HEK293 (cell line): Measurements from ENCODE around the gene SFXN2.

Source experiments
- CTCF ChIA-PET: fragments of 350-600 bp; formaldehyde crosslinking; extraction: SDS; loops from one replicate; lab custom pipeline; 2021; ENCODE audit warnings: antibody characterized with exemption; lab: Yijun Ruan, JAX
- POLR2A ChIA-PET: fragments of 300-600 bp; formaldehyde crosslinking; extraction: SDS; loops from one replicate; lab custom pipeline; 2020; ENCODE audit warnings: antibody characterized with exemption, inconsistent platforms; lab: Yijun Ruan, JAX
- H3K27ac ChIP-seq: fragments of 200-500 bp; sonication (Bioruptor generic); 2 replicates; pipeline ENCODE4 v1.5.1; 2014; ENCODE audit warnings: low read depth, low read length, control low read depth, inconsistent platforms; ENCODE audit errors: extremely low read depth
- H3K36me3 ChIP-seq, 2 experiments: fragments of 200-500 bp in 1 of 2; sonication (Bioruptor generic) in 1 of 2; 1 replicate in 1 of 2; 2 replicates in 1 of 2; pipeline ENCODE4 v1.5.1; 2014 to 2017; ENCODE audit warnings: inconsistent platforms in 2 of 2, low read length in 2 of 2; ENCODE audit not compliant: control insufficient read depth in 2 of 2, insufficient read depth in 1 of 2
- H3K4me1 ChIP-seq: fragments of 200-500 bp; sonication (Bioruptor generic); 2 replicates; pipeline ENCODE4 v1.5.1; 2014; ENCODE audit warnings: mild to moderate bottlenecking, low read length, inconsistent platforms; ENCODE audit not compliant: control insufficient read depth, insufficient read depth
- H3K4me3 ChIP-seq: 2 replicates; pipeline ENCODE4 v1.5.1; 2011; ENCODE audit warnings: low read depth, mild to moderate bottlenecking, control low read depth, low read length, moderate library complexity
- H3K9me3 ChIP-seq: fragments of 200-500 bp; sonication (Bioruptor generic); 2 replicates; pipeline ENCODE4 v1.5.1; 2014; ENCODE audit warnings: low read depth, low read length, inconsistent platforms; ENCODE audit not compliant: control insufficient read depth, insufficient read depth
- FEZF1 ChIP-seq: fragments of 450-650 bp; formaldehyde crosslinking; IDR thresholded peaks from 2 replicates; pipeline ENCODE4 v1.5.1; 2016; ENCODE audit warnings: missing biosample characterization, missing genetic modification characterization
- KLF9 ChIP-seq: fragments of 450-650 bp; formaldehyde crosslinking; IDR thresholded peaks from 2 replicates; pipeline ENCODE4 v1.5.1; 2016; ENCODE audit warnings: missing biosample characterization, missing genetic modification characterization, low read depth
- MZF1 ChIP-seq: fragments of 450-650 bp; formaldehyde crosslinking; IDR thresholded peaks from 2 replicates; pipeline ENCODE4 v1.5.1; 2017; ENCODE audit warnings: missing biosample characterization, missing genetic modification characterization, borderline replicate concordance
- ZBTB17 ChIP-seq: fragments of 450-650 bp; formaldehyde crosslinking; IDR thresholded peaks from 2 replicates; pipeline ENCODE4 v1.5.1; 2016; ENCODE audit warnings: missing biosample characterization, missing genetic modification characterization
- ZBTB20 ChIP-seq: fragments of 450-650 bp; formaldehyde crosslinking; IDR thresholded peaks from 2 replicates; pipeline ENCODE4 v1.5.1; 2016; ENCODE audit warnings: missing biosample characterization, missing genetic modification characterization
- ZBTB44 ChIP-seq: fragments of 450-650 bp; IDR thresholded peaks from 2 replicates; pipeline ENCODE4 v1.5.1; 2018; ENCODE audit warnings: missing biosample characterization, mild to moderate bottlenecking, missing genetic modification characterization
- ZBTB49 ChIP-seq: fragments of 450-650 bp; formaldehyde crosslinking; IDR thresholded peaks from 2 replicates; pipeline ENCODE4 v1.5.1; 2016; ENCODE audit warnings: missing biosample characterization, missing genetic modification characterization, low read depth
- ZBTB7A ChIP-seq: fragments of 450-650 bp; formaldehyde crosslinking; IDR thresholded peaks from 2 replicates; pipeline ENCODE4 v1.5.1; 2016; ENCODE audit warnings: low read depth, missing biosample characterization, missing genetic modification characterization
- ZFP41 ChIP-seq: fragments of 450-650 bp; formaldehyde crosslinking; IDR thresholded peaks from 2 replicates; pipeline ENCODE4 v1.5.1; 2016; ENCODE audit warnings: missing biosample characterization, missing genetic modification characterization, borderline replicate concordance
- ZIC2 ChIP-seq: fragments of 450-650 bp; formaldehyde crosslinking; IDR thresholded peaks from 2 replicates; pipeline ENCODE4 v1.5.1; 2016; ENCODE audit warnings: missing biosample characterization, missing genetic modification characterization
- ZNF146 ChIP-seq: fragments of 450-650 bp; formaldehyde crosslinking; IDR thresholded peaks from 2 replicates; pipeline ENCODE4 v1.5.1; 2016; ENCODE audit warnings: missing biosample characterization, missing genetic modification characterization
- ZNF157 ChIP-seq: fragments of 450-650 bp; formaldehyde crosslinking; IDR thresholded peaks from 2 replicates; pipeline ENCODE4 v1.5.1; 2016; ENCODE audit warnings: missing biosample characterization, missing genetic modification characterization
- ZNF223 ChIP-seq: fragments of 450-650 bp; formaldehyde crosslinking; IDR thresholded peaks from 2 replicates; pipeline ENCODE4 v1.5.1; 2016; ENCODE audit warnings: missing biosample characterization, missing genetic modification characterization
- ZNF266 ChIP-seq: fragments of 450-650 bp; formaldehyde crosslinking; IDR thresholded peaks from 2 replicates; pipeline ENCODE4 v1.5.1; 2016; ENCODE audit warnings: missing biosample characterization, missing genetic modification characterization, low read depth
- ZNF335 ChIP-seq: fragments of 450-650 bp; formaldehyde crosslinking; conservative IDR thresholded peaks from 2 replicates; pipeline ENCODE4 v1.5.1; 2016; ENCODE audit warnings: missing biosample characterization, missing genetic modification characterization
- ZNF518A ChIP-seq: fragments of 450-650 bp; formaldehyde crosslinking; conservative IDR thresholded peaks from 2 replicates; pipeline ENCODE4 v1.5.1; 2016; ENCODE audit warnings: low read depth, missing biosample characterization, missing genetic modification characterization
- ZNF544 ChIP-seq: fragments of 450-650 bp; formaldehyde crosslinking; IDR thresholded peaks from 2 replicates; pipeline ENCODE4 v1.5.0; 2017; ENCODE audit warnings: missing biosample characterization, missing genetic modification characterization
- ZNF548 ChIP-seq: fragments of 450-650 bp; formaldehyde crosslinking; IDR thresholded peaks from 2 replicates; pipeline ENCODE4 v1.5.1; 2016; ENCODE audit warnings: missing biosample characterization, missing genetic modification characterization
- ZNF596 ChIP-seq: fragments of 450-650 bp; IDR thresholded peaks from 2 replicates; pipeline ENCODE4 v1.5.0; 2018; ENCODE audit warnings: missing biosample characterization, mild to moderate bottlenecking, missing genetic modification characterization, moderate library complexity
- ZNF600 ChIP-seq: fragments of 450-650 bp; formaldehyde crosslinking; IDR thresholded peaks from 2 replicates; pipeline ENCODE4 v1.5.1; 2016; ENCODE audit warnings: missing biosample characterization, missing genetic modification characterization
- ZNF624 ChIP-seq: fragments of 450-650 bp; formaldehyde crosslinking; IDR thresholded peaks from 2 replicates; pipeline ENCODE4 v1.5.1; 2017; ENCODE audit warnings: missing biosample characterization, missing genetic modification characterization
- ZNF629 ChIP-seq: fragments of 450-650 bp; formaldehyde crosslinking; IDR thresholded peaks from 2 replicates; pipeline ENCODE4 v1.5.1; 2017; ENCODE audit warnings: missing biosample characterization, missing genetic modification characterization
- ZNF660 ChIP-seq: fragments of 450-650 bp; IDR thresholded peaks from 2 replicates; pipeline ENCODE4 v1.5.1; 2018; ENCODE audit warnings: missing biosample characterization, mild to moderate bottlenecking, missing genetic modification characterization
- ZNF664 ChIP-seq: fragments of 450-650 bp; formaldehyde crosslinking; IDR thresholded peaks from 2 replicates; pipeline ENCODE4 v1.5.1; 2016; ENCODE audit warnings: missing biosample characterization, missing genetic modification characterization
- ZNF670 ChIP-seq: fragments of 450-650 bp; formaldehyde crosslinking; IDR thresholded peaks from 2 replicates; pipeline ENCODE4 v1.5.1; 2016; ENCODE audit warnings: missing biosample characterization, missing genetic modification characterization, low read depth
- ZNF707 ChIP-seq: fragments of 450-650 bp; formaldehyde crosslinking; IDR thresholded peaks from 2 replicates; pipeline ENCODE4 v1.5.1; 2016; ENCODE audit warnings: missing biosample characterization, missing genetic modification characterization
- ZNF777 ChIP-seq: fragments of 450-650 bp; formaldehyde crosslinking; IDR thresholded peaks from 2 replicates; pipeline ENCODE4 v1.5.1; 2017; ENCODE audit warnings: missing biosample characterization, missing genetic modification characterization, borderline replicate concordance
- ZNF791 ChIP-seq: fragments of 450-650 bp; formaldehyde crosslinking; IDR thresholded peaks from 2 replicates; pipeline ENCODE4 v1.5.1; 2016; ENCODE audit warnings: missing biosample characterization, missing genetic modification characterization
- ZSCAN30 ChIP-seq: fragments of 450-650 bp; IDR thresholded peaks from 2 replicates; pipeline ENCODE4 v1.5.1; 2018; ENCODE audit warnings: missing biosample characterization, mild to moderate bottlenecking, missing genetic modification characterization, moderate library complexity

The SFXN2 gene

DNA sequence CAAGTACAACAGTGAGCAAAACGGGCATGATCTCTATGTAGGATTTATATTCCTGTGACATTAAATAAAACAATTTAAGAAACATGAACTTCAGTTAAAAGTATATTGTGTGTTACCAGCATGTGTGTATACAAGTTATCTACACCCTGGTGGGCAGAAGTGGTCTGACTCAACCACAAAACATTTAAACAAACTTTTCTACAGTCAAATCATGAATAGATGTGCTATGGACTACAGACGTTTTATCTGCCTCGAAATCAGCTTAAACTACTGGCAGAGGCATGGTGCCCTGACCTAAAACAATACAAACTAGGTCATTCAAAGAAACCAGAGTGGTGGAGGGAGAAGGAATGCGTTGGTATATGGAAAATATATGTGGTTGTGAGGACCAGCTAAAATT is 3.8 kb upstream of the SFXN2 start:
- Histone ChIP-seq H3K9me3 (no peaks in the 10 kb centered on the region), H3K36me3 (no peaks in the 10 kb centered on the region), H3K4me3 (no peak overlapping the region), H3K27ac (peak overlapping the region; percentile 42), H3K4me1 (peaks cover 17% of the 10 kb centered on the region)
- ChIA-PET POLR2A (interaction anchor here (1.3 kb wide), 2 partner anchors 32 to 66 kb away, joined by 3 to 4 read pairs; no protein-coding TSS in a partner anchor), CTCF (interaction anchor here (0.6 to 6.7 kb wide), 5 partner anchors 11 to 52 kb away, joined by 3 to 57 read pairs (median 5); no protein-coding TSS in a partner anchor)
- no peak for TF ChIP-seq ZNF223
- no peak for TF ChIP-seq ZFP41
- TF ChIP-seq ZNF707 (tag by site-specific recombination) = no peak
- no peak for TF ChIP-seq ZNF146 (tag by site-specific recombination)
- TF ChIP-seq ZBTB44 (tag by site-specific recombination) = no peak
- no peak for TF ChIP-seq MZF1
- TF ChIP-seq ZNF157 (tag by site-specific recombination) = no peak
- peak; percentile 36; the same call in 1 of the 2 replicates for TF ChIP-seq ZNF629 (tag by site-specific recombination)
- peak; percentile 69 for TF ChIP-seq ZBTB20 (tag by site-specific recombination)
- peak; percentile 53; the same call in 1 of the 2 replicates for TF ChIP-seq ZIC2 (tag by site-specific recombination)
- TF ChIP-seq ZNF596 (tag by site-specific recombination) = no peak
- no peak for TF ChIP-seq ZNF777 (tag by site-specific recombination)
- TF ChIP-seq ZBTB49 = no peak
- 0 out of 2 replicates have a peak, but pooled peaks have one; percentile 24 for TF ChIP-seq ZBTB17 (tag by site-specific recombination)
- TF ChIP-seq FEZF1 (tag by site-specific recombination) = peak; percentile 16; the same call in 1 of the 2 replicates
- TF ChIP-seq ZNF548 = no peak
- TF ChIP-seq ZNF670 (tag by site-specific recombination) = no peak
- 0 out of 2 replicates have a peak, but pooled peaks have one; percentile 13 for TF ChIP-seq ZNF660 (tag by site-specific recombination)
- no peak for TF ChIP-seq ZSCAN30 (tag by site-specific recombination)
- TF ChIP-seq ZNF544 = no peak
- TF ChIP-seq ZNF335 = peak; percentile 35; the same call in 1 of the 2 replicates
- TF ChIP-seq ZNF624 (tag by site-specific recombination) = no peak
- TF ChIP-seq ZNF266 (tag by site-specific recombination) = no peak
- no peak for TF ChIP-seq ZNF791 (tag by site-specific recombination)
- peak; percentile 80 for TF ChIP-seq ZNF600
- TF ChIP-seq ZNF518A (tag by site-specific recombination) = no peak
- no peak for TF ChIP-seq KLF9 (tag by site-specific recombination)
- TF ChIP-seq ZNF664 (tag by site-specific recombination) = peak; percentile 54
- TF ChIP-seq ZBTB7A (tag by site-specific recombination) = no peak
